Neural progenitor cell (in vitro differentiated cells): ENCODE data around the gene INPP1. TPM values are rescaled to one million over a fixed set of nuclear protein-coding genes. Genes with fewer than 3 reads are reported as not detected.
"Not testable (repeated sequence)": the region's sequence is repeated elsewhere in the genome, so short reads cannot be mapped to it uniquely, and the experiment has no call there.

Experiments
- DNase-seq: peaks from one replicate; pipeline ENCODE4 v3.0.0-alpha.2; 2016; ENCODE audit warnings: low spot score
- H2AFZ ChIP-seq: fragments of 200-600 bp; sonication (generic); replicated peaks from 2 replicates; pipeline ENCODE4 v1.6.1; 2016; ENCODE audit warnings: antibody characterized with exemption
- H3F3A ChIP-seq: fragments of 200-600 bp; sonication (generic); 2 replicates; pipeline ENCODE4 v1.6.1; 2016; ENCODE audit warnings: antibody characterized with exemption, low read depth
- H3K27ac ChIP-seq: fragments of 200-600 bp; sonication (generic); 2 replicates; pipeline ENCODE4 v1.5.1; 2016; ENCODE audit warnings: mild to moderate bottlenecking
- H3K27me3 ChIP-seq: fragments of 200-600 bp; sonication (generic); 2 replicates; pipeline ENCODE4 v1.6.1; 2016; ENCODE audit warnings: mild to moderate bottlenecking, moderate library complexity
- H3K36me3 ChIP-seq: fragments of 200-600 bp; sonication (generic); 2 replicates; pipeline ENCODE4 v1.5.1; 2016
- H3K4me1 ChIP-seq: fragments of 200-600 bp; sonication (generic); 2 replicates; pipeline ENCODE4 v1.6.1; 2016; ENCODE audit warnings: mixed run types
- H3K4me2 ChIP-seq: fragments of 200-600 bp; sonication (generic); 2 replicates; pipeline ENCODE4 v1.6.1; 2016
- H3K4me3 ChIP-seq: fragments of 200-600 bp; sonication (generic); 2 replicates; pipeline ENCODE4 v1.5.1; 2016
- H3K79me2 ChIP-seq: fragments of 200-600 bp; sonication (generic); 2 replicates; pipeline ENCODE4 v1.6.1; 2016; ENCODE audit warnings: low read depth
- H3K9ac ChIP-seq: fragments of 200-600 bp; sonication (generic); 2 replicates; pipeline ENCODE4 v1.6.1; 2016
- H3K9me3 ChIP-seq: fragments of 200-600 bp; sonication (generic); 2 replicates; pipeline ENCODE4 v1.5.1; 2016; ENCODE audit warnings: low read depth
- H4K20me1 ChIP-seq: fragments of 200-600 bp; sonication (generic); 2 replicates; pipeline ENCODE4 v1.6.1; 2016; ENCODE audit warnings: low read depth
- H3K27ac Mint-ChIP-seq: 3 replicates; pipeline ENCODE4 v1.8.0; 2021; ENCODE audit warnings: mixed read lengths
- H3K27me3 Mint-ChIP-seq: 2 replicates; pipeline ENCODE4 v1.8.0; 2022; ENCODE audit warnings: low read depth, mild to moderate bottlenecking, inconsistent platforms, moderate library complexity, mixed read lengths; ENCODE audit not compliant: insufficient read depth
- H3K36me3 Mint-ChIP-seq: 3 replicates; pipeline ENCODE4 v1.8.0; 2021; ENCODE audit warnings: mixed read lengths
- H3K4me1 Mint-ChIP-seq: 3 replicates; pipeline ENCODE4 v1.8.0; 2021; ENCODE audit warnings: mixed read lengths
- H3K4me3 Mint-ChIP-seq: 3 replicates; pipeline ENCODE4 v1.8.0; 2021; ENCODE audit warnings: mild to moderate bottlenecking, moderate library complexity, mixed read lengths
- H3K9me3 Mint-ChIP-seq: 3 replicates; pipeline ENCODE4 v1.8.0; 2020; ENCODE audit warnings: mixed read lengths
- CTCF ChIP-seq: fragments of 200-600 bp; sonication (generic); IDR thresholded peaks from 2 replicates; pipeline ENCODE4 v1.5.1; 2017; ENCODE audit warnings: antibody characterized with exemption, mild to moderate bottlenecking
- EZH2 ChIP-seq: fragments of 200-600 bp; sonication (generic); IDR thresholded peaks from 2 replicates; pipeline ENCODE4 v1.6.1; 2017; ENCODE audit warnings: antibody characterized with exemption, mild to moderate bottlenecking, moderate library complexity
- EZH2phosphoT487 ChIP-seq: fragments of 200-600 bp; sonication (generic); IDR thresholded peaks from 2 replicates; pipeline ENCODE4 v1.6.1; 2017; ENCODE audit warnings: antibody characterized with exemption
- total RNA-seq: library from RNA; depleted of rRNA; stranded (reverse); fragments of >200 nt; gene quantifications from 2 replicates; pipeline ENCODE4 v1.2.3, GENCODE V29; 2015; ENCODE audit warnings: low replicate concordance

The INPP1 gene
- total RNA-seq, result 0.50 and 1.6 TPM in 2 replicates

- Histone ChIP-seq H3K9ac (no peak within 1 kb of the TSS), H3K27me3 (peaks cover 42% of the 10 kb centered on the region), H3F3A (peaks cover 16% of the 10 kb centered on the region), H3K4me3 (peak within 1 kb of the TSS; percentile 61), H3K4me1 (peaks cover 11% of the 10 kb centered on the region), H3K9me3 (no peaks in the 10 kb centered on the region), H3K36me3 (no peaks in the 10 kb centered on the region), H3K4me2 (peak within 1 kb of the TSS; percentile 86), H3K27ac (no peak within 1 kb of the TSS), H2AFZ (peak within 1 kb of the TSS; percentile 90), H3K79me2 (no peaks in the 10 kb centered on the region), H4K20me1 (peaks cover 3% of the 10 kb centered on the region)
- peak; percentile 77 for DNase-seq
- Mint-ChIP-seq H3K27ac (peak within 1 kb of the TSS; percentile 66), H3K9me3 (no peaks in the 10 kb centered on the region), H3K4me3 (peak within 1 kb of the TSS; percentile 91), H3K27me3 (peaks cover 3% of the 10 kb centered on the region), H3K4me1 (peaks cover 27% of the 10 kb centered on the region), H3K36me3 (no peaks in the 10 kb centered on the region)
- no peak for TF ChIP-seq EZH2phosphoT487
- TF ChIP-seq EZH2, result peak; percentile 50
- no peak for TF ChIP-seq CTCF
Observed at GRCh38 chr2:190343536-190344275, at the start of gene INPP1. TSS of gene INPP1 (plus strand) at chr2:190343589. CDS start at chr2:190360103, 16,514 bp downstream.

- H3K4me2 ChIP-seq, H3K4me1 Mint-ChIP-seq, H3K36me3 ChIP-seq, H3K4me3 Mint-ChIP-seq, DNase-seq, H3K9me3 Mint-ChIP-seq, H2AFZ ChIP-seq, H3K27me3 ChIP-seq, H3K9me3 ChIP-seq, H3K9ac ChIP-seq, H3K27ac Mint-ChIP-seq, H3K27me3 Mint-ChIP-seq, H3F3A ChIP-seq, H3K27ac ChIP-seq, H3K4me1 ChIP-seq, H3K4me3 ChIP-seq: not testable (repeated sequence)
- H3K79me2 ChIP-seq, result peaks cover 10% of the 10 kb centered on the region
- H3K36me3 Mint-ChIP-seq, result peaks cover 49% of the 10 kb centered on the region
- H4K20me1 ChIP-seq, result peaks cover 16% of the 10 kb centered on the region
Observed at GRCh38 chr2:190297880-190298279, 45.5 kb upstream of the INPP1 start.

GRCh38 chr2:190301032-190301431 lies 42.4 kb upstream of the INPP1 start:
- H3K4me3 Mint-ChIP-seq, result no peak overlapping the region

More at GRCh38 chr2:190301032-190301431, 42.4 kb upstream of the INPP1 start:
- Mint-ChIP-seq H3K4me1 (peaks cover 6% of the 10 kb centered on the region), H3K27me3 (no peaks in the 10 kb centered on the region), H3K9me3 (peaks cover 7% of the 10 kb centered on the region), H3K27ac (no peak overlapping the region), H3K36me3 (peaks cover 51% of the 10 kb centered on the region)
- Histone ChIP-seq H4K20me1 (peaks cover 40% of the 10 kb centered on the region), H3K9me3 (no peaks in the 10 kb centered on the region), H3K79me2 (peaks cover 27% of the 10 kb centered on the region), H3K27ac (no peak overlapping the region), H3K4me2 (no peak overlapping the region), H3K4me3 (no peak overlapping the region), H3K27me3 (no peaks in the 10 kb centered on the region), H3K36me3 (no peaks in the 10 kb centered on the region), H3K9ac (no peak overlapping the region), H3F3A (no peaks in the 10 kb centered on the region), H2AFZ (no peak overlapping the region), H3K4me1 (no peaks in the 10 kb centered on the region)
- TF ChIP-seq CTCF (no peak), EZH2 (no peak), EZH2phosphoT487 (no peak)
- DNase-seq, result no peak
